GM18909 (cell line): ENCODE results near the gene PCNX2.
"Not testable (repeated sequence)": the region's sequence is repeated elsewhere in the genome, so short reads cannot be mapped to it uniquely, and the experiment has no call there.

ENCODE experiments used
- ATAC-seq: cut with Tn5 transposase; IDR thresholded peaks from one replicate; pipeline ENCODE4 v1.9.1; 2021; ENCODE audit warnings: mild to moderate bottlenecking; ENCODE audit not compliant: unreplicated experiment, poor library complexity

PCNX2 gene

DNA sequence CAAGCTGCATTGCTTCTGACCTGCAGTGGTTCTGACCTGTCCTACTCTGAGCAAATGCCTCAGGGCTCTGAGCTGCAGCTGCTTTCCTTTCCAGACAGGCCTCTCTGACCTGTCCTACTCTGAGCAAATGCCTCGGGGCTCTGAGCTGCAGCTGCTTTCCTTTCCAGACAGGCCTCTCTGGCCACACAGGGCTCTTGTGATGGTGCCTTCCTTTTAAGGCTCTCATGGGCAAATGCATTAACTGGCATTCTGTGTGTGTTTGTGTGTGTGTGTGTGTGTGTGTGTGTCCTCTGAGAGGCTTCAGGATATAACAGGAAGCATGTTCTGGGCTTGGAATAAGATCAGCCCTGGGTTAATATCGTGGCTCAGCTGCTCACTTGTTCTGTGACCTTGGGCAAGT is 213.8 kb downstream of the PCNX2 start:
- ATAC-seq = no peak

DNA sequence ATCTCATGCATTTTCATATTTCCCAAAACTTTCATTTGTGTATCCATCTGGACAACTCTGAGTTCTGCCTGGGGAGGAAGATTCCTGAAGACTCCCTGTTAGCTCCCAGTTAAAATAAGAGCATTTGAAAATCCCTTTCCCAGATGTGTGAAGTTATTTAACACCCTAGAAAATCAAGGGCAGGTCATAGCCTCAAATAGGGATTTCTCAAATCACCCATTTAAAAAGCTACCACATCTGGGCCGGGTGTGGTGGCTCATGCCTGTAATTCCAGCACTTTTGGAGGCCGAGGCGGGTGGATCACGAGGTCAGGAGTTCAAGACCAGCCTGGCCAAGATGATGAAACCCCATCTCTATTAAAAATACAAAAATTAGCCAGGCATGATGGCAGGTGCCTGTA is 214.7 kb downstream of the PCNX2 start:
- ATAC-seq = not testable (repeated sequence)

DNA sequence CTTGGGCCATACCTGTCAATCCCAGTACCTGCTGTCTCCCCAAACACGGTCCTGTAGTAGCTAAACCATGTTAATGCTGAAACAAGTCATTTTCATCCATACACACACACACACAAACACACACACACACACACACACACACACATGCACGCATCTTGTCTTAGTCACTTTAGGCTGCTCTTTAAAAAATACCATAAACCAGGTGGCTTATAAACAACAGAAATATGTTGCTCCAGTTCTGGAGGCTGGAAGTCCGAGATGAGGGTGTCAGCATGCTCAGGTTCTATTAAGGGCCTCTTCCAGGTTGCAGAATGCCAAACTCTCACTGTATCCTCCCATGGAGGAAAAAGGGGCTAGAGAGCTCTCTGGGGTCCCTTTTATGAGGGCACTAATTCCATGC is 215.2 kb downstream of the PCNX2 start:
- ATAC-seq = no peak

DNA sequence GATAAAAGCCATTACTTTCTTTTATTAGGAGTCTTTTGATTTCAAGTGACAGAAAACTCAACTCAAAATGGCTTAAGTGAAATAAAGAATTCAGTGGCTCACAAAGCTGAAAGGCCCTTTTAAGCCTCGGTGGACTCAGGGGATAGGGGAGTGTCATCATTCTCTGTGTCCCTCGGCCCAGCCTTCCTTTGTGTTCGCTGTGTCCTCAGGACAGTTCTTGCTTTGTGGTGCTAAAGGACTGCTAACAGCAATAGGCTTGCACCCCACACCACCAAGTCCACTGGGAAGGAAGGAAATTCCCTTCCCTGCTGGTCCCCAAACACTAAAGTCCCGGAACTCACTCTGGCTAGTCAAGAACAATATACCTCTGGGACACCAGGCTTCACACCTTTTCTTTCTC is 216.0 kb downstream of the PCNX2 start:
- no peak for ATAC-seq

DNA sequence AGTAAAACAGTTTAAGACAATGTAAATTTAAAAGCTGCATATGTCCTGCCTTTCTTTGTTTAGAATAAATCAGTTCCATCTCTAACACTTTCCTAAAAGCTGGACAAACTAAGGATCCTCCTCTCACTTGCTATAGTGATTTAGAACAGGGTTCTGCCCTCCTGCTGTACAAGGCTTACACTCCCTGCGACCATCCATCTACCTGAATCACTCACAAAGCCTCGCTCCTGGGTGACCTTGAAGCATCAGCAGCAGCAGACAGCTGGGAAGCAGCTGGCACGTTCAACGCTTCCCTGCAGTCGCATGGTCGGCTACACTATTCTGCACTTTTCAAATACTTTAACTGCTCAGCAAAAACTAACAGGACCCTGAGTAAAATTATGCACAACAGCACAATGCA is 217.1 kb downstream of the PCNX2 start:
- no peak for ATAC-seq

DNA sequence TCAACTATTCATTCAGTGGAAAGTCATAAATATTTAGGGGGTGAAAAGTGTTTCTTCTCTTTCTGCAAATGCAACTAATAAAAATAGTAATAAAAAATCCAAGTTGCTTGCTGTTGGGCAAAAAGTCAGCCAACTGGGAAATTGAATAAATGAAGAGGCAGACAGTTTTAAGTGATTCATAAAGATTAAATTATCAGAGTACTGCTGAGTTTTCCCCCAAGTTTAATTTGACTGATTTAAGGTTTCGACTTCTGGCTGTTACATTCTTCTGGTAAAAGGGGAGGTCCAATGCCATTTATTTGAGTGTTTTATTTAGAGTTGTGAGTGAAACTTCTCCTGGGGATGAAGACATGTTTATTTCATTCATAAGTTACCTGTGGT is 219.6 kb downstream of the PCNX2 start:
- ATAC-seq = no peak

DNA sequence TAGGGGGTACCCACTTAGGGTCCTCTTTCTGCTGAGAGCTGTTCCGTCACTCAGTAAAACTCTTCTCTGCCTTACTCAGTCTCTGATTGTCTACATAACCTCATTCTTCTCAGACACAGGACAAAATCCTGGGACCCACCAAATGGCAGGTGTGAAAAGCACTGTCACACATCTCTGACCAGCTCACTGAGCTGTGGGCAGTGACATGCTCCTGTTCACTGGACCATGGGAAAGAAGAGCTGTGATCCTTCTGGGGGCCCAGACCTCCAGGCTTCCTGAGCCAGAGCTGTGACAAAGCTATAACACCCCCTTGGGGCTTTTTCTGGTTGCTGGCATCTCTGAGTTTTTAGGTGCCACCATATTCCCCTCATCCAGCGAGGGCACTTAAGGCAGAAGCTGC is 229.4 kb downstream of the PCNX2 start:
- no peak for ATAC-seq

DNA sequence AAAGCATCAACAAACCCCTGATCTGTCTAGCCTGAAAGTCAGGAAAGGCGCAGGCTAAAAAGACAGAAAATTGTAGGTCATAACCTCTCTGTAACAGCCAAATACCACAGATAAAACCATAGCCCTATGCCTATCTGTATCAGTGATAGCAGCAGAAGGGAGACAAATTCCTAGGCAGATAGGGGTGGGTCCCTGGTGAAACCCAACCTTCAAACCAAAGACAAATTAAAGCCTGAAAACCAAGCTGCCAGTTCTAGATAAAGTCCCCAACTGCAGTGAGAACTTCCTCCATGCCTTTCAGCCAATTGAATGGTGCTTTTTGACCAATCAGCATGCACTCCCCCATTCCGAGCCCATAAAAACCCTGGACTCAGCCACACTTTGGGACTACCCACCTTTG is 229.8 kb downstream of the PCNX2 start:
- no peak for ATAC-seq

DNA sequence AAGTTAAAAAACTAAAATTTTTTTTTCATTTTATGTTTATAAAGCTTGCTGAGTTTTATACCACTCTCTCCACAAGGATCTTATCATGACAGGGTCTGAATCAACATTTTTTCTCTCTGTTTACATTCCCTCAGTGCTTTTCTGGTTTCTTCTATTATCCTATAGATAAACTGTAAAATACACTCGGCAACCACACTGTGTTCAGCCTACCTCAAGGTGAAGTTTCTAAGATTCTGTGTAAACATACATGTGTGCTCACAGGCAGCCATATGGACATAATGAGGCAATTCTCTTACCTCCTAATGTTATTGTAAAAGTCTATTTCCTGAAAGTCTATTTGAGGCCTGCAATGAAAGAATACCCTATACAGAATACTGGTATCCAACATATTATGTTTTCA is 230.5 kb downstream of the PCNX2 start:
- no peak for ATAC-seq

DNA sequence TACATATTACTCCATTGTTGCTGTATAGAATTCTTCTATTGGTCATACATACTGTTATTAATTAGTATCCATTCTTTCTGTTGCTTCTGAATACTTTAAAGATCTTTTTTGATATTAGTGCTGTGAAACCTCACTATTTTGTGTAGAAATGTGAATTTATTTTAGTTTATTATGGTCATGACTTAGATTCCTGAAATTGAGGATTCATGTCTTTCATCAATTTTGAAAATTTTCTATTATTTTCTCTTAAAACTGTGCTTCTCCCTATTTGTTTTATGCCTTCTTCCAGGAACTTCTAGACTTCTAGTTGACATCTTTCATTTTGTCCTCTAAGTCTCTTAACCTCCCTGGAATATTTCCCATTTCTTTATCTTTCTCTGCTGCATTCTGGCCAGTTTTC is 232.1 kb downstream of the PCNX2 start:
- no peak for ATAC-seq

DNA sequence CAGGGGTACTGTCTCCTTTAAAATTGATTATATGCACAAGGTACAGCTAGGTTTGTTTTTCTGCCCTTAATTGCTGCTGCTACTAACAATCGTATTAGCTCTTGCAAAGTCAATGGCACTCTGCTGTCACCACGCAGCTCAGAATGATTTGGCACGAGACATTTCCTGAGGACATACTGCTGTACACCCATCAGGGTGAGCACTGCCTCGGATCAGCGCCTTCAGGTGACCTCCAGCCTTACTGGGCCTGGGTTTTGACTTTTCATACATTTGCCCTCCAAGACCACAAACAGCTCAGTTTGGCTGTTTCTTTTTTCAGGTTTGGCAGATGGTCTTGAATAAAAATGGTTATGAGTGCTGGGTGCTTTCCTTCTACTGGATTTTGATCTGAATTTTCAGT is 234.3 kb downstream of the PCNX2 start:
- no peak for ATAC-seq

DNA sequence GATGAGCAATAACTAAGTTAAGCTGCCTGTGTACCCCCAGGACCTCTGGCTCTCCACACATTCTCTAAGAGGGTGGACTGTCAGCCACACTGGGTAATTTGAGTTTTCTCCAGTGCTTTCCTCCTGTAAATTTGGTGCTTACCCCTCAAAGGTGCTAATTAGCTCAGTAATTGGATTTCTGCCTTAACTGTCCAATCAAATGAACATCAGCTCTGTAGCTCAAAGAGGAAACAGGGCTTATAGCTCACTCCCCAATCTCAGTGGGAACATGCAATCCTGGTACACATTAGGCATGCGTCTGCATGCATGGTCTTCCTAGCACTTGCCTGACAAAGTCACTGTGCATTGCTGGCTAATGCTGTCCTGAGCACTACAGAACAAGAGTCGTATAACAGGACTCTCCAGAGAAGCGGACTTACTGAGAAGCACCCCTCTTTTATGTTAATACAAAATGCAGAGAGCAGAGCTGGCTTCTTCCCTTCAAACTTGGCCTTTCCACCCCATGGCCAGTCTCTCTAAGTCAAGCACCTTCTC is 235.0 kb downstream of the PCNX2 start:
- ATAC-seq = no peak

DNA sequence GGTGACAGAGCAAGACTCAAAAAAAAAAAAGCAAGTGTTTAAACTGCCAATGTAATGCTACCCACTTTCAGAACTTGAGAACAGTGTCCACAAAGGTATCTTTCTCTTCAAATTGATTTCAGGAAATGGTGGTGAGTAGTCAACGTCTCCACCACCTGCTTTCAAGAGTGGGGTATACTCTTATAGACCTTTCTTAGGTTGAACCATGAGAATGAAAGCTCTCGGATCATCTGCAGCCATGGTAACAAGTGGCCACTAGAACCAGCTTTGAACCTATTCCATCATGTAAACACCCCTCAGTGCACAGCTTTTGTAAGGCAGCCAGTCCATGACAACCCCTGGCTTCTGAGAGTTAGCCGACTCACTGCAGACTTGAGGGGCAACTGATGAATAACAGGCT is 237.7 kb downstream of the PCNX2 start:
- no peak for ATAC-seq

DNA sequence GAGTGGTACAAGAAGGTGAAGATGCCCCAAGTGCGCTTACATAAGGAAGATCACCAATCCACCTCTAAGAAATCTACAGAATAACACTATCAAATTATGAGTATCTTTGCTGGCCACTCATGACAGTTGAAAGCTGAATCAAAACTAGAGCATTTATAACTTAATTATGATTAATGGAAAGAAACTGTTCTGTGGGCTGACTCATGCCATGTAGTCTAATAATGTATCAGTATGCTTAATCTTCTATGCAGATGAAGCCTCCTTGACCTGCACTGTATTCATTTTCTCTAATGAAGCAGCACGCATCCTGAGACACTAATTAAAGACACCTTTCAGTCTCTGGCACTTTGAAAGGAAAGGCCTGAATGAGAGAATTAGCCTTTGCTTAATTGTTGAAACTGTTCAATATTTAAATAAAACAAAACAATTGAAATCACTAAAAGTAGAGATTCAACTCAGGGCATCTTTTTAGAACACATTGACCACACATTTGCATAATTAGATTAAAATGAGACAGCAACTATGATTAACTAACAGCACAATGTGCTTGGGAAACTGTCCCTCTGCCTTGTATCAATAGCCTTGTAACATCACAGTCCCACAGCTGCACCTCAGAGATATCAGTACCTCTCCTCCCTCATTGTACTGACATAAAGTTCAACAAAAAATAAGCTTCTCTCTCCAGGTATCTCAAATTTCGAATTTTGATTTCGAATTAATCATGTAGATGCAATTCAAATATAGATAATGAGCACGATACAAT is 239.5 kb downstream of the PCNX2 start:
- no peak for ATAC-seq

DNA sequence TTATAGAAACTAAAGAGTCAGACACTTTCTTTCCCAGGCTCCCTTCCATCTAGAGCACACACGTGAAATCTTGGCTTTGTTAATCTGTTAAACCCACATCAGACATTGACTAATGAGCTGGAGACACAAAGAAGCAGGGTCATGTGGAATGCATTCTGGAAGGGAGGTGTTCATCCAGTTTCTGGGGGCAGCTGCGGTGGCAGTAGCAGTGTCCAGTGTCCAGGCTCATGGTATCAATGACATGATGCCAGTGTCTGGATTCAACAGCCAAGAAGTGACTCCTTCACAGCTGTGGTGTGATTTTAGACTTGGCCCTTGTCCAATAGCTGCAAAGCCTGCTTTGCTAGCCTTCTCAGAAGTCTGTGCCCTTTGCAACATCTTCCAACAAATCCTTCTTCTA is 249.9 kb downstream of the PCNX2 start:
- no peak for ATAC-seq

DNA sequence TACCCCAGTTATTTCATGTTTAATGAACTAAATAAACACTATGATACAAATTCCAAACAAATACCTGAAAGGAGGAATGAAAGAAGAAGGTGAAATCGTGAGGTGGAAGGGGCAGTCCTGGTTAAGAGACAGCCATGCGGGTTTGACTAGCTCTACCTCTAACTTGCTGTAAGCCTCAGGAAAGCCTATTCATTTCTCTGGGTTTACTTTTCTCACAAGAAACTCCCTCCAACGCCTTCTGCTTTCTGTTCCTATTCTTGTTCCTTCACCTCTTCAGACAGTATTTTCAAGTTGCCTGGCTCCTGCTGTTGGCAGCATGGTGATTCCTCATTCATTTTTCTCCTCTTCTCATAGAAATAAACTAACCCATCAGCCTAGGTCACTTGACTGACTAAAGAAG is 252.7 kb downstream of the PCNX2 start:
- ATAC-seq = no peak

DNA sequence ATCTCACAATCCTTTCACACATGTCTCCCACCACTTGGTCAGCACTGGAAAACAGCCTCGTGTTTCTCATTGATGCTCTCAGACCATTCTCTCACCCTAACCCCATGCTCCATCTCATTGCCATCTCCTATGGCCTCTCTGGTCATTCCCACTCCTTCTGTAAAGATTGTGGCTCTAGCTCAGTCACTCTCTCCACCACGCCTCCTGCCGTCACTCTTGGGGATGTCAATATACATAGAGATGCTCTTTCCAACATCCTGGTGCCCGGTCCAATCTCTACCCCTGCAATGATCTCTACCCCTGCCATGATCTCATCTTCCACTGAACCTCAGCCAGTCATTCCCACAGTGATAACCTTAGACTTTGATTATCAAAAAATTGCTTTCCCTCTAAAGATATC is 255.0 kb downstream of the PCNX2 start:
- no peak for ATAC-seq

DNA sequence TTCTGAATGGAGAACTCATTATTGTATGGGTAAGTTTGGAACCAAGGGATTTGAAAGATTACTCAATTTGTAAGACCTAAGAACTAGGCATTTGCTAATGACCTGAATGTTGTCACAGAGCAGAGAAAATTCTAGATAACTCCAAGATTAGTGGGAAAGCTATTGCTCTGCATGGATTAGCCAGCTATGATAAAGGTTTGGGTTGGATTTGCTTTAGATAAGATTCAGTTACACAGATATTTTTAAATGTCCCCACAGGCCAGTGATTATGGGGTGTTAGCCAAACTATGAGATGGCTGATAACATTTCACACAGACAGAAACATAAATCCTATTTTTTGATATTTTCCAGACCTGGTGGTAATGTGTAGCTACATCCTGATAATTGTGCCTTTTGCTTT is 256.9 kb downstream of the PCNX2 start:
- no peak for ATAC-seq

DNA sequence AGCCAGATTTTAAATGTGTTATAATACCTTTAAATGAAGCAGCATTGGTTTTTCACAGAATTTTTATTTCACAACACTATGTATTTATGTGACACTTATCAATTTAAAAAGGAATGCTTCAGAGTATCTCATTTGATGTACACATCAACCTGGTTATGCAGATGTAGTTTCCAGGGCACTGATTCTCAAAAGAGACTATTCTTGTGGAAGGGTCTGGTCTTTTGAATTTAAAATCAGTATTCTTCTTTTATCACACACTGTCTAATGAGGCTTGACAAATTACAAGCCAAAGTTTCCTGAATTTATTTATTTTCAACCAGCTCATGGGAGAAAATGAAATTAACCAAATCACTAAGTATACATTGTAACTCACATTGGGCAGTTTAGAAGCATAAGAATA is 257.7 kb downstream of the PCNX2 start:
- no peak for ATAC-seq

DNA sequence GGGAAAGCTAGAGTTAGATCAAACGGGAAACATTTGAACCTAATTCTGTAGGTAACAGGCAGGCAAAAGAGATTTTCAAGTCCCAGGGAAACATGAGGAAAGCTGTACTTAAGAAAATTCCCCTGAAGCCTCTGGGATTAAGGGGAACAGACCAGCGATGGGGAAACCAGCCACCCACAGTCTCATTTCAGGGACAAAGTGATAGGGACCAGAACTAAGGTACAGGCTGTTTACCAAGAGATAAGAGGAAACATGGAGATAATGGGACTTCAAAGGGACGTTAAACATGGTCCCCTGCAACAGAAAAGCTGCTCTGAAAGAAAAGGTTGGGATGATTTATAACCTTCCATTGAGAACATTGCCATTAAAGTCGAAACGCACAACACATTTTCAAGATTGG is 260.7 kb downstream of the PCNX2 start:
- no peak for ATAC-seq

DNA sequence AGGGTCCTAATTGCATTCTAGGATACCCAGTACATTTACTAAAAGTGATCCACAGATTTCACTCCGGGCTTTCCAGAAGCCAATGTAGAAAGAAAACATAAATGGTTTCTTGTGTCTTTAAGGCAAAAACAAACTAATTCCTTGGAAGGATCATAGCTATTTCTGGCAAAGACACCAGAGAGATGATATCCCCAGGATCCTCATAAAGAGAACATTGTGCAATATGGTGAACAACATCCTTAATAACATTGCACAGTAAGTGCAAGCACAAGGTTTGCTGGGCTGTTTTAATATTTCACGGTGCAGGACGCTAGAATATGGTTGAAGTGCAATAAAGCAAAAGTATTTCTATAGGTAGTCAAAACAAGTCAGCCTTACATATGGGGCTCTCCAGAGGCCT is 262.2 kb downstream of the PCNX2 start:
- ATAC-seq = no peak

DNA sequence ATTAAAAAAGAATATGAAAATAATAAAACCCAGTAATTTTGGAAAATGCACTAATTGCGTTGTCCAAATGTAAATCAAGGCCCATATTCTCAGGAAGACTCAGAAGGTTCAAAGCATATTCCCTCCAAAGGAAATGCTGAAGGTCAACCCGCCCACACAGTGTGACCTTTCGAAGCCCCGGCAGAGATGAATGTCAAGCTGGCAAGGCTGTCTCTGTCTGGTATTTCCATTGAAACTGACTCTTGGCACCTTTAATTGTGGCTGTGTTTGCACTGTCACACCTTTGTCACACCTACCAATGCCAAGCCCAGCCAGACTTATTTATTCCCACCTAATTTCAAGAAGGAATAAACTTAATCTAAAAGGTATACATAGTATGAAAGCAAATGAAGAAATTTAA is 262.6 kb downstream of the PCNX2 start:
- no peak for ATAC-seq

DNA sequence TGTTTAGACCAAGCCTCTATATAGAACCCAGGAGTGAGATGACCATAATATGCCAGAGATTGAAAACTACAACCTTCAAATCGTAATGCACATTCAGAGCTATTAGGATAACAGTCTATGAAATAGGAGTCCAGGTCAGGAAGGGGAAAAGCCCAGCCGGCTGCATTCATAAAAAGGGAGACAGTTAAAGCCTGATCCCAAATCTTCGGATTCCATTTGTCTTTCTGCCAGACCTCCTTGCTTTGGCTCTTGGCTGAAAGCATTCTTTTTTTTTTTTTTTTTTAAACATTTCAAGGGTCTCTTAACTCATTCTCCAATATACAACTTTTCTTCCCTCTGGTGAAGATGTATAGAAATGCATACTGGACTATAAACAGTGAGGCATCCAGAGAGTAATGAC is 264.0 kb downstream of the PCNX2 start:
- no peak for ATAC-seq
